GM23338 (cell line): Measurements from ENCODE around the gene GDAP2. TPM values are rescaled to one million over a fixed set of nuclear protein-coding genes. Genes with fewer than 3 reads are reported as not detected.

ENCODE experiments used
- ATAC-seq: fragments of 200-7000 bp; cut with Tn5 transposase; 3 replicates; pipeline ENCODE4 v1.9.1; 2020
- DNase-seq: peaks from one replicate; pipeline ENCODE4 v3.0.0-alpha.2; 2015; ENCODE audit warnings: low spot score
- H2AFZ ChIP-seq: fragments of 200-600 bp; sonication (generic); 2 replicates; pipeline ENCODE4 v1.8.0; 2016; ENCODE audit warnings: antibody characterized with exemption, mild to moderate bottlenecking, moderate library complexity
- H3F3A ChIP-seq: fragments of 200-600 bp; sonication (generic); replicated peaks from 2 replicates; pipeline ENCODE4 v1.8.0; 2017; ENCODE audit warnings: antibody characterized with exemption, mixed run types, low read depth
- H3K27ac ChIP-seq: fragments of 200-600 bp; sonication (generic); 2 replicates; pipeline ENCODE4 v1.6.1; 2016; ENCODE audit warnings: low read depth
- H3K27me3 ChIP-seq: fragments of 200-600 bp; sonication (generic); 2 replicates; pipeline ENCODE4 v1.8.0; 2016; ENCODE audit warnings: mild to moderate bottlenecking, mixed run types, moderate library complexity; ENCODE audit not compliant: insufficient read depth
- H3K36me3 ChIP-seq: fragments of 200-600 bp; sonication (generic); 2 replicates; pipeline ENCODE4 v1.8.0; 2016; ENCODE audit warnings: mild to moderate bottlenecking; ENCODE audit not compliant: insufficient read depth
- H3K4me1 ChIP-seq: fragments of 200-600 bp; sonication (generic); 2 replicates; pipeline ENCODE4 v1.8.0; 2016; ENCODE audit warnings: mild to moderate bottlenecking, moderate library complexity; ENCODE audit not compliant: insufficient read depth
- H3K4me2 ChIP-seq: fragments of 200-600 bp; sonication (generic); 2 replicates; pipeline ENCODE4 v1.7.1; 2017; ENCODE audit warnings: mixed run types
- H3K4me3 ChIP-seq: fragments of 200-600 bp; sonication (generic); 2 replicates; pipeline ENCODE4 v1.6.1; 2016; ENCODE audit warnings: mixed run types
- H3K79me2 ChIP-seq: fragments of 200-600 bp; sonication (generic); replicated peaks from 2 replicates; pipeline ENCODE4 v1.8.0; 2017; ENCODE audit warnings: mild to moderate bottlenecking; ENCODE audit not compliant: insufficient read depth
- H3K9me2 ChIP-seq: fragments of 200-600 bp; sonication (generic); 2 replicates; pipeline ENCODE4 v1.8.0; 2017; ENCODE audit not compliant: insufficient read depth
- H4K20me1 ChIP-seq: fragments of 200-600 bp; sonication (generic); replicated peaks from 2 replicates; pipeline ENCODE4 v1.8.0; 2017; ENCODE audit warnings: mild to moderate bottlenecking; ENCODE audit not compliant: insufficient read depth
- H3K27ac Mint-ChIP-seq: 2 replicates; pipeline ENCODE4 v1.8.0; 2020; ENCODE audit warnings: inconsistent platforms, mild to moderate bottlenecking, moderate library complexity, mixed read lengths
- H3K27me3 Mint-ChIP-seq: 3 replicates; pipeline ENCODE4 v1.8.0; 2022; ENCODE audit warnings: low read depth, mild to moderate bottlenecking, moderate library complexity, mixed read lengths, inconsistent platforms; ENCODE audit not compliant: insufficient read depth, poor library complexity
- H3K36me3 Mint-ChIP-seq: 3 replicates; pipeline ENCODE4 v1.8.0; 2021; ENCODE audit warnings: low read depth, mild to moderate bottlenecking, inconsistent platforms, moderate library complexity, mixed read lengths
- H3K4me1 Mint-ChIP-seq: 3 replicates; pipeline ENCODE4 v1.8.0; 2020; ENCODE audit warnings: mild to moderate bottlenecking, inconsistent platforms, mixed read lengths
- H3K4me3 Mint-ChIP-seq: 3 replicates; pipeline ENCODE4 v1.8.0; 2021; ENCODE audit warnings: moderate library complexity, mild to moderate bottlenecking, inconsistent platforms, mixed read lengths
- H3K9me3 Mint-ChIP-seq: 3 replicates; pipeline ENCODE4 v1.8.0; 2020; ENCODE audit warnings: moderate library complexity, mild to moderate bottlenecking, inconsistent platforms, mixed read lengths
- CREB1 ChIP-seq: fragments of 250-450 bp; sonication (Bioruptor Pico); IDR thresholded peaks from 2 replicates; pipeline ENCODE4 v1.5.0; 2020; ENCODE audit warnings: low read depth, mild to moderate bottlenecking, moderate library complexity
- ETS1 ChIP-seq: IDR thresholded peaks from 2 replicates; pipeline ENCODE4 v1.6.1; 2016; ENCODE audit warnings: antibody characterized with exemption
- EZH2 ChIP-seq: fragments of 200-600 bp; sonication (generic); IDR thresholded peaks from one replicate; pipeline ENCODE4 v1.8.0; 2017; ENCODE audit warnings: antibody characterized with exemption, mild to moderate bottlenecking, low read depth; ENCODE audit not compliant: unreplicated experiment
- EZH2phosphoT487 ChIP-seq: fragments of 200-600 bp; sonication (generic); IDR thresholded peaks from one replicate; pipeline ENCODE4 v1.8.1; 2018; ENCODE audit warnings: antibody characterized with exemption; ENCODE audit not compliant: unreplicated experiment
- JUNB ChIP-seq: IDR thresholded peaks from one replicate; pipeline ENCODE4 v1.6.1; 2016; ENCODE audit warnings: antibody characterized with exemption; ENCODE audit not compliant: unreplicated experiment
- NANOG ChIP-seq: IDR thresholded peaks from 2 replicates; pipeline ENCODE4 v1.6.1; 2016; ENCODE audit warnings: antibody characterized with exemption, borderline replicate concordance
- STAT1 ChIP-seq: IDR thresholded peaks from one replicate; pipeline ENCODE4 v1.6.1; 2016; ENCODE audit warnings: antibody characterized with exemption; ENCODE audit not compliant: unreplicated experiment
- ZNF114 ChIP-seq: fragments of 250-450 bp; sonication (Bioruptor Pico); IDR thresholded peaks from 2 replicates; pipeline ENCODE4 v1.5.0; 2020; ENCODE audit warnings: mild to moderate bottlenecking, moderate library complexity
- ZNF331 ChIP-seq: fragments of 250-450 bp; sonication (Bioruptor Pico); IDR thresholded peaks from 2 replicates; pipeline ENCODE4 v1.5.0; 2020; ENCODE audit warnings: low read depth, mild to moderate bottlenecking, moderate library complexity
- ZNF462 ChIP-seq: fragments of 250-450 bp; sonication (Bioruptor Pico); IDR thresholded peaks from 2 replicates; pipeline ENCODE4 v1.5.0; 2020; ENCODE audit warnings: mild to moderate bottlenecking, moderate library complexity
- polyA plus RNA-seq: library from polyadenylated mRNA; unstranded; fragments of >200 nt; fragmentation: Nextera tagmentation; extraction: Ambion mirVana; gene quantifications from 2 replicates; pipeline ENCODE4 v1.2.1, GENCODE V29; 2016
- total RNA-seq: library from RNA; depleted of rRNA; stranded (reverse); fragments of >200 nt; shearing (Covaris generic); gene quantifications from 2 replicates; pipeline ENCODE4 v1.2.3, GENCODE V29; 2014
- TF ChIP-seq, protein P1 (sequence below): IDR thresholded peaks from one replicate; pipeline ENCODE4 v1.6.1; 2018; ENCODE audit warnings: antibody characterized with exemption; ENCODE audit not compliant: unreplicated experiment
- TF ChIP-seq, protein P2 (sequence below), 2 experiments: fragments of 200-600 bp in 1 of 2; sonication (generic) in 1 of 2; conservative IDR thresholded peaks; 2 replicates each; pipeline versions ENCODE4 v1.5.1 to v1.6.1; 2016 to 2017; ENCODE audit warnings: antibody characterized with exemption in 2 of 2, low read depth in 2 of 2, mild to moderate bottlenecking in 2 of 2, moderate library complexity in 1 of 2

Gene GDAP2
- total and polyA plus RNA-seq, 2 experiments from 2014 or later, result 10.7 to 24.5 TPM

- Mint-ChIP-seq H3K36me3 (no peaks in the 10 kb centered on the region), H3K27ac (no peak overlapping the region), H3K4me3 (no peak overlapping the region), H3K9me3 (peaks cover 13% of the 10 kb centered on the region; the same call in 2 of the 3 replicates), H3K27me3 (peaks cover 3% of the 10 kb centered on the region), H3K4me1 (no peaks in the 10 kb centered on the region)
- Histone ChIP-seq H3K4me1 (no peaks in the 10 kb centered on the region), H3K4me3 (no peak overlapping the region), H4K20me1 (no peaks in the 10 kb centered on the region), H3K79me2 (no peaks in the 10 kb centered on the region), H3F3A (no peaks in the 10 kb centered on the region), H3K9me2 (peaks cover 13% of the 10 kb centered on the region), H2AFZ (no peak overlapping the region), H3K4me2 (no peak overlapping the region), H3K27me3 (no peaks in the 10 kb centered on the region), H3K27ac (no peak overlapping the region), H3K36me3 (no peaks in the 10 kb centered on the region)
- DNase-seq (no peak), ATAC-seq (no peak)
- no peak for TF ChIP-seq CREB1 (CRISPR knock-in tag)
- TF ChIP-seq, protein P1, sequence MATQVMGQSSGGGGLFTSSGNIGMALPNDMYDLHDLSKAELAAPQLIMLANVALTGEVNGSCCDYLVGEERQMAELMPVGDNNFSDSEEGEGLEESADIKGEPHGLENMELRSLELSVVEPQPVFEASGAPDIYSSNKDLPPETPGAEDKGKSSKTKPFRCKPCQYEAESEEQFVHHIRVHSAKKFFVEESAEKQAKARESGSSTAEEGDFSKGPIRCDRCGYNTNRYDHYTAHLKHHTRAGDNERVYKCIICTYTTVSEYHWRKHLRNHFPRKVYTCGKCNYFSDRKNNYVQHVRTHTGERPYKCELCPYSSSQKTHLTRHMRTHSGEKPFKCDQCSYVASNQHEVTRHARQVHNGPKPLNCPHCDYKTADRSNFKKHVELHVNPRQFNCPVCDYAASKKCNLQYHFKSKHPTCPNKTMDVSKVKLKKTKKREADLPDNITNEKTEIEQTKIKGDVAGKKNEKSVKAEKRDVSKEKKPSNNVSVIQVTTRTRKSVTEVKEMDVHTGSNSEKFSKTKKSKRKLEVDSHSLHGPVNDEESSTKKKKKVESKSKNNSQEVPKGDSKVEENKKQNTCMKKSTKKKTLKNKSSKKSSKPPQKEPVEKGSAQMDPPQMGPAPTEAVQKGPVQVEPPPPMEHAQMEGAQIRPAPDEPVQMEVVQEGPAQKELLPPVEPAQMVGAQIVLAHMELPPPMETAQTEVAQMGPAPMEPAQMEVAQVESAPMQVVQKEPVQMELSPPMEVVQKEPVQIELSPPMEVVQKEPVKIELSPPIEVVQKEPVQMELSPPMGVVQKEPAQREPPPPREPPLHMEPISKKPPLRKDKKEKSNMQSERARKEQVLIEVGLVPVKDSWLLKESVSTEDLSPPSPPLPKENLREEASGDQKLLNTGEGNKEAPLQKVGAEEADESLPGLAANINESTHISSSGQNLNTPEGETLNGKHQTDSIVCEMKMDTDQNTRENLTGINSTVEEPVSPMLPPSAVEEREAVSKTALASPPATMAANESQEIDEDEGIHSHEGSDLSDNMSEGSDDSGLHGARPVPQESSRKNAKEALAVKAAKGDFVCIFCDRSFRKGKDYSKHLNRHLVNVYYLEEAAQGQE, result no peak
- no peak for TF ChIP-seq ZNF114 (CRISPR knock-in tag)
- no peak for TF ChIP-seq NANOG
- no peak for TF ChIP-seq ZNF462
- TF ChIP-seq STAT1, result no peak
- TF ChIP-seq JUNB, result no peak
- no peak for TF ChIP-seq ZNF331
- TF ChIP-seq ETS1, result no peak
- TF ChIP-seq EZH2, result no peak
- TF ChIP-seq, protein P2, sequence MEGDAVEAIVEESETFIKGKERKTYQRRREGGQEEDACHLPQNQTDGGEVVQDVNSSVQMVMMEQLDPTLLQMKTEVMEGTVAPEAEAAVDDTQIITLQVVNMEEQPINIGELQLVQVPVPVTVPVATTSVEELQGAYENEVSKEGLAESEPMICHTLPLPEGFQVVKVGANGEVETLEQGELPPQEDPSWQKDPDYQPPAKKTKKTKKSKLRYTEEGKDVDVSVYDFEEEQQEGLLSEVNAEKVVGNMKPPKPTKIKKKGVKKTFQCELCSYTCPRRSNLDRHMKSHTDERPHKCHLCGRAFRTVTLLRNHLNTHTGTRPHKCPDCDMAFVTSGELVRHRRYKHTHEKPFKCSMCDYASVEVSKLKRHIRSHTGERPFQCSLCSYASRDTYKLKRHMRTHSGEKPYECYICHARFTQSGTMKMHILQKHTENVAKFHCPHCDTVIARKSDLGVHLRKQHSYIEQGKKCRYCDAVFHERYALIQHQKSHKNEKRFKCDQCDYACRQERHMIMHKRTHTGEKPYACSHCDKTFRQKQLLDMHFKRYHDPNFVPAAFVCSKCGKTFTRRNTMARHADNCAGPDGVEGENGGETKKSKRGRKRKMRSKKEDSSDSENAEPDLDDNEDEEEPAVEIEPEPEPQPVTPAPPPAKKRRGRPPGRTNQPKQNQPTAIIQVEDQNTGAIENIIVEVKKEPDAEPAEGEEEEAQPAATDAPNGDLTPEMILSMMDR (conservative IDR thresholded peaks at IDR 0.05; ENCODE audit: low read depth in 2 of 2), result no peak
- TF ChIP-seq EZH2phosphoT487, result no peak
Observed at GRCh38 chr1:117821382-117821755, 108.1 kb downstream of the GDAP2 start.
